Measurements from ENCODE around the gene PTAFR.

Gene PTAFR

DNA sequence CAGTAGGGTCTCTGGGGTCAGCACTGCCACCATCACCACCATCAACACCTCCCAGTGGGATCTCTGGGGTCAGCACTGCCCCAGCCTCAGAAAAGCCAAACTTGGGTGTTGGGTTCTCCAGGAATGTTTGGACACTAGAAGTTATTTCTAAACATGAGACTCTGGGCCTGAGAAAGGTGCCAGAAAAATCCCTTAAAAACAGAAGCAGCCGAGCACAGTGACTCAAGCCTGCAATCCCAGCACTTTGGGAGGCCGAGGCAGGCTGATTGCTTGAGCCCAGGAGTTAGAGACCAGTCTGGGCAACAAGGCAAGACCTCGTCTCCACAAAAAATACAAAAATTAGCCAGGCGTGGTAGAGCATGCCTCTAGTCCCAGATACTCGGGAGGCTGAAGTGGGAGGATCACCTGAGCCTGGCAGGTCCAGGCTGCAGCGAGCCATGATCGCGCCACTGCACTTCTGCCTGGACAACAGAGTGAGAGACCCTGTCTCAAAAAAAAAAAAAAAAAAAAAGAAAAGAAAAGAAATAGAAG lies 470 bp downstream of the PTAFR start:
- DNase-seq, result peak; percentile 42 to 57 (median 49)

DNA sequence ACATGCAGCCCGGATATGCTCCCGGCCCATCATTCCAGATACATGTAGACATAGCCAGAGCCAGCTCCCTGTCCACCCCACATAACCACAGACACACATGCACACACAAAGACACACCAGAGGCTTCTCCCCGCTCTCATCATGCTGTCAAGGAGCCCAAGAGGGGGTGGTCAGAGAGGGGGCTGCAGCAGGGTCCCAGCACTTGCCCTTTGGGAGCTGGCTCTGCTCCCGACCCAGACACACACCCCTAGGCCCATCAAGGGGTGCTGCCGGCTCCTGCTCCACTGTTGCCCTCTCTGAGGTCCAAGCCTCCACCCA lies 2.6 kb downstream of the PTAFR start:
- no peak for DNase-seq

- DNase-seq, result peak; percentile 71 to 79 (median 77)
These were observed 3.1 kb downstream of the PTAFR start for GRCh38 chr1:28173151-28173979.

- DNase-seq, result peak; percentile 84 to 93 (median 85)
These were observed 3.8 kb downstream of the PTAFR start for GRCh38 chr1:28172713-28173150.

- DNase-seq, result no peak
These were observed 5.2 kb downstream of the PTAFR start for GRCh38 chr1:28171246-28171645.

DNA sequence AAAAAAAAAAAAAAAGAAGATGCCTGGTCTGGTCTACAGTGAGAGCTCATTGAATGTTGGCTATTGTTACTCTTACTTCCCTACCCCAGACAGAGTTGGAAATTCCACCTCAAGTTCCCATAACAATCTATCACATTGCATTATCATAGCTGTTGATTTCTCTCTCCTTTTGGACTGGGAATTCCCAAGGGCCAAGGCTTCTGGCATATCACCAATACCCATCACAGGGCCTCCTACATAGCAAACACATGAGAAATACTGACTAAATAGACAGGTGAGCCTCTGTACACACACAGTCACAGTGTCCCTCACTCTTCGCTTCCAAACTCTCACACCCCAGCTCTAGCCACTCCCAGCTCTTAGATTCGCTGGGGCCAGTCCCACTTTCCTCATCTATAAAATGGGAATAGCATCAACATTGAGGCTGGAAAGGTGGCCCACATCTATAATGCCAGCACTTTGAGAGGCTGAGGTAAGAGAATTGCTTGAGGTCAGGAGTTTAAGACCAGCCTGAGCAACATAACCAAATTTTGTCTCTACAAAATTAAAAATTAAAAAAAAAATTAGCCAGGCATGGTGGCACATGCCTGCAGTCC lies 6.4 kb downstream of the PTAFR start:
- peak; percentile 87 to 96 (median 93) for DNase-seq

DNA sequence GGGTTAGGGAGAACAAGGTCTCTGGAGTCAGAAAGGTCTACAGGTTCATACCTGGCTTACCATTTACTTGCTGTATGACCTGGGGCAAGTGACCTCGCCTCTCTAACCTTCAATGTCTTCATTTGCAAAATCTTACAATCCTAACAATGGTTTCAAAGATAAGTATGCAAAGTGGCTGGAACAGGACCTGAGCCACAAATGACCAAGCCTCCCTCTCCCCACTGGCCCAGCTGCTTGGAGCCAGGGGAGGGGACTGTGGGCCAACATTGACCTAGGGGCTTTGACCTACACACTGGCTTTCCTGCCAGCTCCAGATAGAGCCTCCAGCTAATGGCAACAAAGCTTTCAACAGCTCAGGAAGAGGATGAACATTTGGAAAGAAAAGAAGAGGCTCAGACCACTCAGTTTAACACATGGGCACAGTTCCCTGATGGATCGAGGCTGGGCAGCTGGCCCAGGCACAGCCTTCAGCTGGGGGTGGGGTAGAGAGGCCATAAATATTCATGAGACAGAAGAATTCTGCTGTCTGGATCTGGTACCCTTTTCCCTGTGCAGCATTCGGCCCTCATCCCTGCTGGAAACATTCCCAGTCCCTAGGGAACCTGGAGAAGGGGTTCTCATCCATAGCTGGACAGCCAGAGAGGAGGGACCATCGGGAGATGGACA lies 12.9 kb downstream of the PTAFR start:
- no peak for DNase-seq

GRCh38 chr1:28162151-28162550 lies 14.3 kb downstream of the PTAFR start:
- DNase-seq, result no peak

DNA sequence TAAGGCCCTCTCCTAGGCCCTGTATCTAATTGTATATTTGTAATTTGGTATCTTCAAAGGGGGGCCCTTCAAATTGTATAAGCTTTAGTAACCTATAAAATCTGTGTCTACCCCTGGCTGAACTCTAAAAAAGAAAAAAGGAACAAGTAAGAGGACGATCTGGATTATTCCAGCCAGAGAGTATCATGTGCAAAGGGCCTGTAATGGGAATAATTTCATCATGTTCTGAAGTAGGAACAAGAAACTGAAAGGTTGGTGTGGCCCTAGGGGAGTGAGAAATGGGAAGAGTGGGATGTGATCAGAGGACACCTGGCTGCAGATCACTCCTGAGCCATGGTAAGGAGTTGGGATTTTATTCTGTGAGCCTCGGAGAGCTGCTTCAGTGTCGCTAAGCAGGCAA lies 14.7 kb downstream of the PTAFR start:
- DNase-seq, result peak; percentile 56 to 78 (median 63)

DNA sequence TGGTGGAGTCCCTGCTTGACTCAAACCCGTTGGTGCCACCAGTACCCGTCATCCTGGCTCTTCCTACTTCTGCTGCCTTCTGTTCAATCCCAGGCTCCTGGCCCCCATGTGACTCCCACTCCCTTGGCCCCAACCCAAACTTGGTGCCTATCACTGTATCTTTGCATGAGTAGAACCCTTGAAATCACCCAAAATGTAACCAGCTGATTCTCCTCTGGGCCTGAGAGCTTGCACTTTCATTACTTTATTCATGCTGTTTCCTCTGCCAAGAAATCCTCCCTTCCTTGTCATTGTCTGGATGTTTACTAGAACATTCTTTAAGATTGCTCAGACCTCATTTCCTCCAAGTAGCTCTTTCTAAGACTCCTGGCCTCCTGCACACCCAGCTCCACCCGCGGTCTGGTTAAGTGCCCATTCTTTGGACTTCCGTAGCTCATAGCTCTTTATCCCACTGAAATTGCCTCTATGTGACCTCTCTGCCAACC lies 15.7 kb downstream of the PTAFR start:
- peak in 2 of 3 donors; percentile 55 to 59 for DNase-seq

GRCh38 chr1:28159680-28160079 lies 16.8 kb downstream of the PTAFR start:
- peak; percentile 42 to 67 (median 66) for DNase-seq

DNA sequence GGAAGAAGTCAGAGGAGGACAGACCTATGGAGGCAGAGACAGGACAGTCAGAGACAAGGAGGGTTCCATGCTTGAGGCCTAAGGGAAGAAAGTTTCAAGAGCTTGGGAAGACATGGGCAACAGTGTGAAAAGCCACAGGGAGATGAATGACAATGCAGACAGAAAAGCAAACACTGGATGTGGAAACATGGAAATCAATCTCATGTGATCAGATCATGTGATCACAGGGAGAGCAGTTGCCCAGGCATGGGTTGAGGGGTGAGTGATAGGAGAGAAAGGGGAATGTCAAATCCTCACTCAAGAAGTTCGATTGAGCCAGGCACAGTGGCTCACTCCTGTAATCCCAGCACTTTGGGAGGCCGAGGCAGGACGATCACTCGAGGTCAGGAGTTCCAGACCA lies 17.2 kb downstream of the PTAFR start:
- DNase-seq, result peak in 2 of 3 donors; percentile 44 to 53

- DNase-seq, result no peak
These were observed 18.6 kb downstream of the PTAFR start for GRCh38 chr1:28157894-28158293.

DNA sequence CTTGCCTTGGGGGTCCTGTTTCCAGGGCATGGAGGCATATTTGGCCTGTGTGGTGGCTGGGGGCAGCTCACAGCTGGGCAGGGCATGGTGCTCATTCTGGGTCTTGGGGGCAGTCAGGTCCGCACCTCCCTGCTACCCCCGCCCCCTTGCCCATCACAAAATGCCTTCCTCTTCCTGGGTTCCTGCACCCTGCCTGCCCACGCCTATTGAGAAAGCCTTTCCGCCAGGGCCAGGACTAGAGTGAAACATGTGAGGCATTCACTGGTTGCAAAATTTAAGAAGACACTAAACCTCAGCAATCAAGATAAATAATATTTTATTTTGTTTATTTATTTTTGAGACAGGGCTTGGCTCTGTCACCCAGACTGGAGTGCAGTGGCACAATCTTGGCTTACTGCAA lies 19.7 kb downstream of the PTAFR start:
- DNase-seq, result peak; percentile 92 to 93 (median 92)

DNA sequence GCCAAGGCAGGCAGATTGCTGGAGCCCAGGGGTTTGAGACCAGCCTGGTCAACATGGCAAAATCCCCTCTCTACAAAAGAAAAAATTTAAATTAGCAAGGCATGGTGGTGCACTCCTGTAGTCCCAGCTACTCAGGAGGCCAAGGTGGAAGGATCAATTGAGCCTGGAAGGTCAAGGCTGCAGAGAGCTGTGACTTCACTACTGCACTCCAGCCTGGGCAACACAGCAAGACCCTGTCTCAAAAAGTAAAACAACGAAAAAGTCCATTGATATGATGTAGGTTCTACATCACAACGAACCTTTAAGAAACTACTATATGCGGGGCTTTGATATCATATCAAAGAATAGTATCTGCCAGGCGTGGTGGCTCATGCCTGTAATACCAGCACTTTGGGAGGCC lies 20.9 kb downstream of the PTAFR start:
- no peak for DNase-seq

DNA sequence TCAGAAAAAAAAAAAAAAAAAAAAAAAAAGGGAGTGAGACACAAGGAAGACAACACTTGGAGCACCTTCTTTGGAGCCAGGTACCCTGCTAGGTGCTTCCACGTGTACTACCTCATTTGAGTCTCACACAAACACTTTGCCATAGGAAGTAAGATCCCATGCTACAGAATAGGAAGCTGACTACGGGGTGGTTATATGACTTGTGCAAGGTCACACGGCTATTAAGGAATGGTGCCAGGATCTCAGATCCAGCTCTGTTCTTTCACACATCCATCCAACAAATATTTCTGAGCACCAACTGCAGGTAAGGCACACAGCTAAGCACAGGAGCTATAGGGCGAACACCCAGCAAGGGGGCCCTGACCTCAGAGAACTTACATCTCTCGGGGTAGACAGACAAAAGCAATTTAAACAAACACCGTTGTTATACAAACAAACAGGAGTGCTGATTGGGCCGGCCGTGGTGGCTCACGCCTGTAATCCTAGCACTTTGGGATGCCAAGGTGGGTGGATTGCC lies 22.4 kb downstream of the PTAFR start:
- DNase-seq, result peak in 1 of 3 donors; percentile 45

GRCh38 chr1:28150125-28150780 lies 26.2 kb downstream of the PTAFR start:
- no peak for DNase-seq

GRCh38 chr1:28148880-28149195 lies 27.7 kb downstream of the PTAFR start:
- DNase-seq, result no peak

DNA sequence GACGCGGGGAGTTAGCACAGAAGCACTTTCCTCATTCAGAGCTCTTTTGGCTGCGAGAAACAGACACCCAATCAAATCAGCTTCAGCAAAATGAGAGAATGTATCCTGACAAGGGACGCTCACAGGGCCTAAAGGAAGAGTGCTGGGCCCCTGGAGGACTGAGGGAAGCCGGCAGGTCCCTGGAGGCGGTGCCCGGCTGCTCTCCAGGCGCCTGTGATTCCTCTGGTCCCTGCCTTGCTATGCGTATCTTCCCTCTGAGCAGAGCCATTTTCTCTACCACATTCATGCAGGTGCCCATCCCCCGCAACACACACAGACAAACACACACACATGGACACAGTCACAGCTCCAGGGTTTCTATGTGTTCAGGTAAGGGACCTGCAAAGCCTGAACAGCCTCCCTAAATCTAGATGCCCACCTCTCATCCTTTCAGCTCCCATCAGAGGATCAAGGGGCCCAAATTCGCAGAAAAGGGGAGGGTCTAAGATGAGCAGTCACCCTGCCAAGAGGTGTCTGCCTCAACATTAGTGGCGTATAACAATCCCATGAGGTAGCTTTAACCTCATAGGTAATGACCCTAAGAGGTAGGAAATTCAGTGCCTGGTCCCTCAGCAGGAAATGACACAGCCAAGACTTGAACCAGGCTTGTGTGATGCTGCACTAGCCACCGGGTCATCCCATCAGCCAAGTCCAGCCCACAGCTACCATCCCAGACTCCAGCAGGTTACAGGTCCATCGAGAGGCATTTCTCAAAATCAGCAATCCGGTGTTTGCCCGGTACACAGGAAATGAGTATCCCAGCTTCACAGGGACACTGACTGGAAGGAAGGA lies 29.0 kb downstream of the PTAFR start:
- no peak for DNase-seq

DNA sequence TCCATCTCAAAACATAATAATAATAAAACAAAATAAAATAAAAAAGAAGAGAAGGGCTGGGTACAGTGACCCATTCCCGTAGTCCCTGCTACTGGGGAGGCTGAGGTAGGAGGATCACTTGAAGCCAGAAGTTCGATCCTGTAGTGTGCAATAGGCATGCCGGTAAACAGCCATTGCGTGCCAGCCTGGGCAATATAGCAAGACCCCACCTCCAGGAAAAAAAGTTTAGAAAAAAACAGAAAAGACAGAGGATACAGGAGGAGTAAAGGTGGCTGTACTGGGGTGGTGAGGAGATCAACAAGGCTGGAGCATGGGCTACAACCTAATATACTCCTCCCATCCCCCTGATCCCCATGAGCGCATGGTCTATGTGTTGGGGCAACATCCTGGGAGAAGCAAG lies 30.8 kb downstream of the PTAFR start:
- no peak for DNase-seq

GRCh38 chr1:28144203-28145135 lies 32.0 kb downstream of the PTAFR start:
- DNase-seq, result peak; percentile 77 to 89 (median 82)
